HG02938 (cell line): ENCODE measurements around the gene RALGPS1.

ENCODE experiments used
- ATAC-seq: cut with Tn5 transposase; IDR thresholded peaks from one replicate; pipeline ENCODE4 v1.9.1; 2021; ENCODE audit warnings: mild to moderate bottlenecking, moderate library complexity; ENCODE audit not compliant: unreplicated experiment

Gene RALGPS1

GRCh38 chr9:126904586-126904985 lies 10.0 kb upstream of the RALGPS1 start:
- no peak for ATAC-seq

GRCh38 chr9:126906091-126906490 lies 8.5 kb upstream of the RALGPS1 start:
- ATAC-seq = no peak

DNA sequence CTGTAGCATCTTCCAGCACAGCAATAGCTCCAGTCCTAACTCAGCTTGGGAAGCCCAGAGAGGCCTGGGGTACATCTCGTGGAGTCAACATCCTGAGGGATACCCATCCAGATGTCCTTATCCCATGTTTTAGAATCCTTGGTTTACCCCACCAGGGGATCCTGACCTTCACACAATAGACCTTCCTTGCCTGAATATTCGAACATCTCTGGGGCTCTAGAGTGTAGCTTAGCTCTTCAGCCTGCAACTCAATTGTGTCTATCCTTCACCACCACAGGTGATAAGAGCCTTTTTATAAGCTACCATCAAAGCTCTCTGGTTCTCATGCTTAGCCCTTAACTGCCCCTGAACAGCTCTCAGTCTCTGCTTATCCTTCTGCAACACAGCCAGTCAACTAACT lies 7.5 kb upstream of the RALGPS1 start:
- ATAC-seq = no peak

- no peak for ATAC-seq
Observed at GRCh38 chr9:126915281-126915816, 767 bp downstream of the RALGPS1 start.

DNA sequence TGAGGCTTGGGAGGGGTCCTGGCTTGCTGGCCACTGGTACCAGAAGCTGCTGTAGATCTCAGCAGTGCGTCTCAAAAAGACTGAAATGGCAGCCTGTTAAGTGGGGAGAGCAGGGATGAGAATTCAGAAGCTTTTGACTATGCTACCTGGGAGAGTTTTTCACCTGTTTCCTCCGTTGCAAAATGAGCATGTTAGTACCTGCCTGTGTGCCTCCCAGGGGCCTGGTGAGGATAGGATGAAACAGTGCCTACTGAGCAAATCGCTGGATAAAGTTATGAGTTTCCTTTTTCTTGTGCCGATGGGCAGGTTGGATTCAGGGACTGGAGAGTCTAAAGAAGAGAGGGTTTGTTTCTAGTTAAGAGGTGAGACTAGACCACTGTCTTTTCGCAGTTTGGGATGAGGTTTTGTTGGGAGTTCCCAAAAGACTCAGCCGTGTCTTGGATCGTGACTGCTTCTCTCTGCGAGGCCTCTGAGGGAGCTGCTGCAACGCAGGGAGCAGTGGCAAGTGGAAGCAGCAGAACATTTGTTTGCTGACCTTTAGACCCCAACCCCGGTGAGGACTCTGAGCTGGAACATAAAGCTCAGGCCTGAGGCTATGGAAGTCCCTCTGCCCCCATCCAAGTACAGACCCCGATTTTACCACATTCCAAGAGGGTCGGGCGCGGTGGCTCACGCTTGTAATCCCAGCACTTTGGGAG lies 1.4 kb downstream of the RALGPS1 start:
- no peak for ATAC-seq

DNA sequence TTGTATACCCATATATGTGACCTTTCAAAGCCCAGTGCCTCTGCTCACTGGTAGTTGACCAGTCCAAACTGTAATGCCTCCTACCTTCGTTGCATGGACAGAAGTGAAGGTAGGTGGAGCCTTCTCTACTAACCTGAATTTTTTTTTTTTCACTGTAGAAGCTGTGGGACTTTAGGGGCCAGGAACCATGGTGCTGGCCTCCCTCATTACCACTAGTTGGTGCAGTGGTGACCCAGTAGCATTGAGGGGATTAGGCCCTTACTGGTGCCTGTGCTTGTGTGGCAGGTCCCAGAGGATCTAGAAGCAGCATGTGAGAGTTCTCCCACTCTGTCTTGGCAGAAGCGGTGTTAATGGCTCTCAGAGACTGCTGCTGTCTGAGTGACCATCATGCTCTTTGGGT lies 2.3 kb downstream of the RALGPS1 start:
- ATAC-seq = no peak

- ATAC-seq = no peak
Observed at GRCh38 chr9:126919193-126919592, 4.6 kb downstream of the RALGPS1 start.

- no peak for ATAC-seq
Observed at GRCh38 chr9:126925876-126926275, 11.3 kb downstream of the RALGPS1 start.

DNA sequence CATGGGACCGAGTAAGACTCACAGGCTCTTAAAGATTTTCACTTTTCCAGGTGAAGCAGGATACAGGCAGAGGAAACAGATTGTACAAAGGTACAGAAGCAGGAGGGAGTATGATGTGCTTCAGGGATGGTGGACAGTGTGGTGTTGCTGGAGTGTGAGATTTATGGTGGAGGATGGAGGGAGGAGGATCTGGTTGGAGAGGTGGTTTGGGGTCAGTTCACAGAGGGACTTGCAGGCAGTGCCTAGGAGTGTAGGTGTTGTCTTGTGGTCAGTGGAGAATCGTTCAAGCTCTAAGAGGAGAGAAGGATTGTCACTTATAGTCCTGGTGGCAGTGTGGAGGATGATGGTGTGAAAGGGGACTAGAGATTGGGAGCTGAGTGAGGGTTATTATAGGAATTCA lies 11.8 kb downstream of the RALGPS1 start:
- ATAC-seq = no peak

DNA sequence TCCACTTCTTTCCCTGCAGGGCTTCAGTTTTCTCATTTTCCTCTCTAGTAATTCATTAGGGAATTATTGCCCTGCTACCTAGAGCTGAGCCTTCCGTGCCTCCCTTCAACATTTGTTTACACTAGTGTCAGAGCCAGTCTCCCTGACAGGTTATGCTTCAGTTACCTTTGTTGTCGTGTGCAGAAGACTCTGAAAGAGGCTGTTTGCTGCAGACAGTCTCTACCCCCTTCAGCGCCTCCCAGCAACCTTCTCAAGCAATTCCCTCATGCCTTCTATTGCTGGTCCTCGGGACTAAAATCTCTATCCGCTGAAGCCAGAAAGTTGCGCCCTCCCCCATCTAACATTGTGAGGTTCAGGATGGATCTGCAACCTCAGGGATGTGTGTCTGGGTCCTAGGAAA lies 12.8 kb downstream of the RALGPS1 start:
- no peak for ATAC-seq

GRCh38 chr9:126932871-126933321 lies 18.3 kb downstream of the RALGPS1 start:
- ATAC-seq = no peak

- no peak for ATAC-seq
Observed at GRCh38 chr9:126933334-126933980, 18.9 kb downstream of the RALGPS1 start.

DNA sequence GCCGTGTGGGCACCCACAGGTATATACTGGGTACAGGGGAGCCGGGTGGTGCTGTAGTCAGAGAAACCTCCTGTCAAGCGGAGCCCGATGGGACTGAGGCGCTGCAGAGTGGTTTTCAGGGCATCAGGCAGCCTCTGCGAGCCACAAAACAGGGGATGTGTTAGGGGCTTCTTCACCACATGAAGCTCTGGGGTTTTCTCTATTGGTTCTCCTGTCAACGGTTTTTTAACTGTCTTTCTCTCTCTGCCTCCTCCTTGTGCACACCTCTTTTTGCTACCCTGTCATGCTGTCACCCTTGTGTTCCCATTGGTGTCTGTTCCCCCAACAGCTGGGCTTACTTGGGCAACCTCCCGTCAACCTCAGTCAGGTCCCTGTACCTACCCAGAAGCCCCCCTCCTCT lies 19.9 kb downstream of the RALGPS1 start:
- ATAC-seq = no peak

- no peak for ATAC-seq
Observed at GRCh38 chr9:126935630-126936029, 21.0 kb downstream of the RALGPS1 start.

DNA sequence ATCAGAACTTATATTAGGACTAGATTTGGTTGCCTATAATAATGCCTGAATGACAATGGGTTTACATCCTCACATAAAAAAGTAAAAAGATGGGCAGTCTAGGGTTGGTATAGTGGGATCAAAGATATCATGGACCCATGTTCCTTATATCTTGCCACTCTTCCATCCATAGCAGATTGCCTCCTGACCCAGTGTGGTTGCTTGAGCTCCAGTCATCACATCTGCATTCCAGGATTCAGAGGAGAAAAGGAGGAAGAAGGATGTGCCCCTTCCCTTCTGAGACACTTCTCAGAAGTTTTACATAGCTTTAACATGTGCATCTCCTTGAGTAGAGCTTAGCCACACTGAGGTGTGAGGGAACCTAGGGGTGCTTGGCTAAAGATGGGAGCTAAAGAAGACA lies 22.9 kb downstream of the RALGPS1 start:
- no peak for ATAC-seq

DNA sequence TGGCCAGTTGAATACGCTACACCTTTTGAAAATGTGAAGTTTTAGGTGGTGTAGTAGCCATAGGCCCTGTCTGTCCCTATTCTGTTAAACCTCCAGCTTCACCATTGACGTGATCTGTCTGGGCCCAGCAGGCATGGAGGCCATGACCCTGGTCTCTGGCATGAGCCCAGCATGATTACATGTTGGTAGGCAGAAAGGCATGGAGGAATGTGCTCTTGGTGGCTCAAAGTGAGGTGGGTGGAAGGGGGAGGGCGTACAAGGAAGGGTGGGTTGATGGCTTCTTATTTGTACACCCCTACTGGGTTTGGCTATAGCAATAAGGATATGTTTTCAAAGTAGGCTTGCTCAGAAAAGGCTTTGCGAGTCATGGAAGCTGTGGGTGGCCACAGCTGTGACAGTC lies 23.7 kb downstream of the RALGPS1 start:
- ATAC-seq = no peak

GRCh38 chr9:126939821-126940221 lies 25.2 kb downstream of the RALGPS1 start:
- no peak for ATAC-seq

- ATAC-seq = no peak
Observed at GRCh38 chr9:126942399-126942798, 27.8 kb downstream of the RALGPS1 start.

DNA sequence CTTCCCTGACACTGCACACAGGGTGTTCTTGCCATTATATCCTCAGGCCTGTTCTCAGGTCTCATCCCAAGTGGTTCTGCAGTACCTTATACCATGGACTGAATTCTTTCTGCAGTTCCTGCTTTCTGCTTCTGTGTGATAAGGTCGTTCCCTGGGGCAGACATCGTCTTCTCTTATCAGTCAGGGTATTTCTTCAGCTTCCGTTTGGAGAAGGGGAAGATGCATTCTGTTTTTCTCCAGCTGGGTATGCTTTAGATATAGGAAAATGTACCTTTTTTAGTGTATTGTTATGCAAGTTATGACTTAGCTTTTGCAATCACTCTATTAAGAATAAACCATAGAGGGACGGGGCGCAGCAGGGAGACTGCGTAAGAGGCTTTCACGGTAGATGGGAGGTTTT lies 31.1 kb downstream of the RALGPS1 start:
- ATAC-seq = no peak

DNA sequence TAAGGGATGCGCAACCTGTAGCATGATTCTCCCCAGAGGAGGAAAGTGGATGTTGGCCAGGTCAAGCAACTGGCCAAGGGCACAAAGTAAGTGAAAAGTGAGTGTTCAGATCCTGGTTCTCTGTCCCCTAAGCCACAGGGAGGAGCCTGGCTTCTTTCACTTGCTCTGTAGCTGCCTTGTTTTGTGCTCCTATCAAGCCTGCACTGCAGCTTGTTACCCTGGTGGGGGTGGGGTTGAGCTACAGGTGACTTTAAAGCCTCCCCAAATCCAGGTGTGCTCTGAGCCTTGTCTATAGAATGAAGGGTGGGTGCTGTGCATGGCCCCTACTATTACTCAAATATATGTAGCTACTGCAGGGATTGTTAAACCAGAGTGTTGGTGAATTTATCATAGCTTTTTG lies 32.9 kb downstream of the RALGPS1 start:
- ATAC-seq = no peak

- no peak for ATAC-seq
Observed at GRCh38 chr9:126952205-126952977, 37.8 kb downstream of the RALGPS1 start.
